GM12878 (cell line): Measurements from ENCODE around the gene CUL1. TPM values are rescaled to one million over a fixed set of nuclear protein-coding genes. Genes with fewer than 3 reads are reported as not detected.

Experiments
- ATAC-seq: fragments of 200-7000 bp; cut with Tn5 transposase; 3 replicates; pipeline ENCODE4 v1.9.1; 2020; ENCODE audit warnings: mild to moderate bottlenecking, moderate library complexity
- BruUV-seq: library from RNA; stranded (reverse); fragments of 400-500 nt; replicated peaks from 2 replicates; lab custom pipeline; 2021; lab: Mats Ljungman, UMichigan
- CTCF ChIA-PET: fragments of 300-600 bp; sonication (Branson Sonifier 250); formaldehyde crosslinking; extraction: SDS; loops from one replicate; lab custom pipeline; 2021; ENCODE audit warnings: inconsistent platforms; lab: Yijun Ruan, JAX
- POLR2A ChIA-PET: fragments of 350-600 bp; formaldehyde crosslinking; extraction: SDS; loops from one replicate; lab custom pipeline; 2021; ENCODE audit warnings: inconsistent platforms; lab: Charles Lee
- RAD21 ChIA-PET: fragments of 300-600 bp; sonication (Branson Sonifier 250); formaldehyde crosslinking; loops from one replicate; lab custom pipeline; 2023; ENCODE audit warnings: antibody characterized with exemption; ENCODE audit not compliant: unreplicated experiment; lab: Charles Lee
- SMC1A ChIA-PET: fragments of 300-600 bp; sonication (Branson Sonifier 250); formaldehyde crosslinking; loops from one replicate; lab custom pipeline; 2023; ENCODE audit not compliant: unreplicated experiment, uncharacterized antibody; lab: Charles Lee
- DNase-seq: peaks from one replicate; pipeline ENCODE4 v3.0.0-alpha.2; 2011; ENCODE audit warnings: low read depth, low spot score
- FAIRE-seq: peaks from 3 replicates; lab custom pipeline; 2011; peaks lifted over from hg19 to GRCh38; lab: Jason Lieb, UNC
- H2AFZ ChIP-seq: 2 replicates; pipeline ENCODE4 v1.6.0; 2011; ENCODE audit warnings: low read depth, low read length, control low read depth; ENCODE audit not compliant: control insufficient read depth
- H3K27ac ChIP-seq: 2 replicates; pipeline ENCODE4 v1.5.1; 2011; ENCODE audit warnings: control low read depth; ENCODE audit not compliant: control insufficient read depth, insufficient read depth
- H3K27me3 ChIP-seq, 2 experiments: replicated peaks in 1 of 2; 2 replicates each; pipeline versions ENCODE4 v1.6.0 to v1.6.1; 2011; ENCODE audit warnings: low read length in 1 of 2; ENCODE audit not compliant: control insufficient read depth in 2 of 2, insufficient read depth in 2 of 2
- H3K36me3 ChIP-seq, 2 experiments: 2 replicates each; pipeline ENCODE4 v1.5.1; 2011; ENCODE audit warnings: low read length in 1 of 2; ENCODE audit not compliant: control insufficient read depth in 2 of 2, insufficient read depth in 2 of 2
- H3K4me1 ChIP-seq: 2 replicates; pipeline ENCODE4 v1.6.1; 2011; ENCODE audit warnings: mild to moderate bottlenecking, low read length, moderate library complexity, mixed read lengths; ENCODE audit not compliant: control insufficient read depth, insufficient read depth
- H3K4me2 ChIP-seq: 2 replicates; pipeline ENCODE4 v1.6.0; 2011; ENCODE audit warnings: control low read depth; ENCODE audit not compliant: control insufficient read depth, insufficient read depth
- H3K4me3 ChIP-seq: fragments of 200-600 bp; sonication (generic); 2 replicates; pipeline ENCODE4 v1.5.1; 2016
- H3K79me2 ChIP-seq: 2 replicates; pipeline ENCODE4 v1.6.0; 2011; ENCODE audit warnings: low read length; ENCODE audit not compliant: control insufficient read depth, insufficient read depth
- H3K9ac ChIP-seq: 2 replicates; pipeline ENCODE4 v1.8.0; 2011; ENCODE audit warnings: low read length, control low read depth, mixed read lengths; ENCODE audit not compliant: control insufficient read depth, insufficient read depth
- H3K9me3 ChIP-seq: replicated peaks from 3 replicates; pipeline ENCODE4 v1.5.1; 2011; ENCODE audit warnings: mild to moderate bottlenecking, low read length; ENCODE audit not compliant: control insufficient read depth, insufficient read depth
- H4K20me1 ChIP-seq: 2 replicates; pipeline ENCODE4 v1.6.0; 2011; ENCODE audit not compliant: control insufficient read depth, insufficient read depth
- BCL11A ChIP-seq: IDR thresholded peaks from 2 replicates; pipeline ENCODE4 v1.6.1; 2011; ENCODE audit warnings: low read depth, low read length
- CBFB ChIP-seq: IDR thresholded peaks from 2 replicates; pipeline ENCODE4 v1.6.1; 2016; ENCODE audit warnings: antibody characterized with exemption, low read depth
- CHD2 ChIP-seq: IDR thresholded peaks from 2 replicates; pipeline ENCODE4 v1.6.1; 2011; ENCODE audit warnings: low read depth, low read length, improper control_type of control experiment, borderline replicate concordance
- CHD4 ChIP-seq: fragments of 200-600 bp; sonication (generic); IDR thresholded peaks from 2 replicates; pipeline ENCODE4 v1.6.1; 2016; ENCODE audit warnings: mild to moderate bottlenecking
- ETV6 ChIP-seq, 2 experiments: fragments of 450-650 bp in 1 of 2; IDR thresholded peaks in 1 of 2; conservative IDR thresholded peaks in 1 of 2; 2 replicates each; pipeline ENCODE4 v1.6.1; 2014; ENCODE audit warnings: antibody characterized with exemption in 1 of 2, borderline replicate concordance in 1 of 2, low read depth in 1 of 2, mild to moderate bottlenecking in 1 of 2, moderate library complexity in 1 of 2
- FOS ChIP-seq: IDR thresholded peaks from 3 replicates; pipeline ENCODE4 v1.6.1; 2011; ENCODE audit warnings: borderline replicate concordance; ENCODE audit not compliant: insufficient read length; ENCODE audit errors: extremely low read depth
- IKZF1 ChIP-seq: fragments of 450-650 bp; conservative IDR thresholded peaks from 2 replicates; pipeline ENCODE4 v1.6.1; 2017; ENCODE audit warnings: antibody characterized with exemption, mild to moderate bottlenecking
- JUND ChIP-seq: IDR thresholded peaks from 2 replicates; pipeline ENCODE4 v1.6.1; 2012; ENCODE audit warnings: low read depth, mild to moderate bottlenecking, low read length, improper control_type of control experiment, moderate library complexity
- KDM1A ChIP-seq: fragments of 200-600 bp; sonication (generic); IDR thresholded peaks from 2 replicates; pipeline ENCODE4 v1.6.1; 2016; ENCODE audit warnings: borderline replicate concordance
- MEF2B ChIP-seq: fragments of 450-650 bp; IDR thresholded peaks from 2 replicates; pipeline ENCODE4 v1.6.1; 2018; ENCODE audit warnings: mild to moderate bottlenecking, moderate library complexity; ENCODE audit not compliant: partially characterized antibody, poor library complexity, severe bottlenecking
- NR2C2 ChIP-seq: IDR thresholded peaks from 2 replicates; pipeline ENCODE4 v1.6.1; 2011; ENCODE audit warnings: borderline replicate concordance, low read depth; ENCODE audit not compliant: control insufficient read depth, insufficient read length
- POU2F2 ChIP-seq: IDR thresholded peaks from 3 replicates; pipeline ENCODE4 v1.6.1; 2011; ENCODE audit warnings: low read depth, mild to moderate bottlenecking, low read length, borderline replicate concordance
- RAD21 ChIP-seq: IDR thresholded peaks from 2 replicates; pipeline ENCODE4 v1.6.1; 2011; ENCODE audit warnings: mild to moderate bottlenecking, low read depth, low read length, moderate library complexity; ENCODE audit not compliant: insufficient read depth
- RAD51 ChIP-seq: fragments of 450-650 bp; IDR thresholded peaks from 2 replicates; pipeline ENCODE4 v1.6.1; 2016; ENCODE audit warnings: moderate library complexity, mild to moderate bottlenecking, inconsistent platforms
- STAT1 ChIP-seq: fragments of 450-650 bp; conservative IDR thresholded peaks from 2 replicates; pipeline ENCODE4 v1.6.1; 2014; ENCODE audit warnings: antibody characterized with exemption, mild to moderate bottlenecking
- TBL1XR1 ChIP-seq: IDR thresholded peaks from 2 replicates; pipeline ENCODE4 v1.6.1; 2012; ENCODE audit warnings: low read depth, low read length, improper control_type of control experiment
- WGBS: methylation state at CpG from one replicate; pipeline ENCODE4 v1.1.6; 2016; ENCODE audit warnings: low lambda C conversion rate; ENCODE audit not compliant: insufficient replicate concordance, insufficient coverage; ENCODE audit errors: missing lambda C conversion rate; 5-methylcytosine and 5-hydroxymethylcytosine counted together
- in situ Hi-C: fragments of 300-500 bp; cut with MboI; formaldehyde crosslinking; loops from 9 replicates; pipeline ENCODE4 v1.14.3; 2018; ENCODE audit warnings: mixed read lengths
- intact Hi-C: fragments of 100-400 bp; cut with micrococcal nuclease; formaldehyde crosslinking; loops from one replicate; pipeline ENCODE4 v1.14.2; 2022; ENCODE audit not compliant: unreplicated experiment
- polyA plus RNA-seq, 11 experiments: library from polyadenylated mRNA; depleted of rRNA in 4 of 11; unstranded in 6 of 11; stranded (reverse) in 5 of 11; fragments of >200 nt; fragmentation: Nextera tagmentation in 4 of 11; fragmentation: Illumina TruSeq in 1 of 11; extraction: Ambion mirVana in 4 of 11; extraction: Trizol in 1 of 11; gene quantifications; 1 replicate in 1 of 11; 2 replicates in 10 of 11; pipeline versions ENCODE4 v1.2.1 to v1.2.3, GENCODE V29; 2011 to 2016; ENCODE audit warnings: inconsistent platforms in 2 of 11, missing spikeins in 2 of 11, low read depth in 1 of 11
- total RNA-seq, 4 experiments: library from RNA; depleted of rRNA in 3 of 4; stranded (reverse); fragments of >200 nt in 3 of 4; fragmentation: Illumina TruSeq in 1 of 4; extraction: Trizol in 1 of 4; gene quantifications; 2 replicates each; pipeline versions ENCODE4 v1.2.1 to v1.2.3, GENCODE V29; 2013 to 2021
- TF ChIP-seq, protein P1 (sequence below): IDR thresholded peaks from 2 replicates; pipeline ENCODE4 v1.6.1; 2011; ENCODE audit warnings: low read depth, low read length, improper control_type of control experiment, borderline replicate concordance
- TF ChIP-seq, protein P2 (sequence below): fragments of 450-650 bp; IDR thresholded peaks from 2 replicates; pipeline ENCODE4 v1.6.1; 2017; ENCODE audit warnings: borderline replicate concordance
- TF ChIP-seq, protein P3 (sequence below): fragments of 150-350 bp; IDR thresholded peaks from 2 replicates; pipeline ENCODE4 v1.6.1; 2014; ENCODE audit warnings: mild to moderate bottlenecking, low read depth, low read length

The CUL1 gene
- total and polyA plus RNA-seq, 10 of the 15 experiments (the other 5 are each of a cell fraction or from before 2014, with no cell fraction given), result 13.3 to 63.9 (median 45.9) TPM

DNA sequence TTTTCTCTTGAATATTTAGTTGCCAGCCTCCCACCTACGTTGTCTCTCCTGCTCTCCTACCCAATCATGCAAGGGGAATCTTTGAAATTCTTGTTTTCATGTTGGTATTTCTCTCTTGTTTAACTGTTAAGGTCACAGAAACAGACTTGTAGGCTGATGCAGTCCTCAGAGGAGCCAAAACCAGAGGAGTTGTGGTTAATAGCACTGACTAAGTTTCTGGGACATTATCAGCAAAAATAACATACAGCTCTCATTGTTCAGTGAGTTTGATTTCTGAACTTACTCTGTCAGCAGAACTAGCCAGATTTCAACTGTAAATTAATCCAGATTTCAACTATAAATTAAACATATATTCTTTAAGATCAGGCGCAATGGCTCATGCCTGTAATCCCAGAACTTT, 11.1 kb upstream of the CUL1 start:
- Histone ChIP-seq H2AFZ (no peak overlapping the region), H3K36me3 (no peaks in the 10 kb centered on the region), H3K4me1 (no peaks in the 10 kb centered on the region), H3K79me2 (no peaks in the 10 kb centered on the region), H3K4me2 (no peak overlapping the region), H3K9ac (no peak overlapping the region), H3K4me3 (no peak overlapping the region), H4K20me1 (no peaks in the 10 kb centered on the region), H3K27ac (no peak overlapping the region), H3K27me3 (no peaks in the 10 kb centered on the region), H3K9me3 (no peaks in the 10 kb centered on the region)
- FAIRE-seq (no peak), DNase-seq (no peak), ATAC-seq (no peak)
- ChIA-PET RAD21 (no interaction called here), POLR2A (interaction anchor here (0.6 kb wide), 1 partner anchor 227 kb away, joined by 3 read pairs; no protein-coding TSS in a partner anchor), SMC1A (no interaction called here), CTCF (no interaction called here)
- in situ Hi-C loops (no loop called here), intact Hi-C loops (no loop called here)
- TF ChIP-seq BCL11A (no peak), CBFB (no peak), STAT1 (no peak), RAD51 (no peak), TBL1XR1 (no peak), CHD2 (no peak), RAD21 (no peak), IKZF1 (no peak), JUND (no peak), POU2F2 (no peak), NR2C2 (no peak), KDM1A (no peak), ETV6 (conservative IDR thresholded peaks at IDR 0.05 in 1 of 2, IDR thresholded peaks at IDR 0.05 in 1 of 2; ENCODE audit: borderline replicate concordance in 1 of 2, low read depth in 1 of 2) (no peak), FOS (no peak), MEF2B (no peak), CHD4 (no peak)
- TF ChIP-seq, protein P1, sequence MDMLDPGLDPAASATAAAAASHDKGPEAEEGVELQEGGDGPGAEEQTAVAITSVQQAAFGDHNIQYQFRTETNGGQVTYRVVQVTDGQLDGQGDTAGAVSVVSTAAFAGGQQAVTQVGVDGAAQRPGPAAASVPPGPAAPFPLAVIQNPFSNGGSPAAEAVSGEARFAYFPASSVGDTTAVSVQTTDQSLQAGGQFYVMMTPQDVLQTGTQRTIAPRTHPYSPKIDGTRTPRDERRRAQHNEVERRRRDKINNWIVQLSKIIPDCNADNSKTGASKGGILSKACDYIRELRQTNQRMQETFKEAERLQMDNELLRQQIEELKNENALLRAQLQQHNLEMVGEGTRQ, result no peak
- TF ChIP-seq, protein P2, sequence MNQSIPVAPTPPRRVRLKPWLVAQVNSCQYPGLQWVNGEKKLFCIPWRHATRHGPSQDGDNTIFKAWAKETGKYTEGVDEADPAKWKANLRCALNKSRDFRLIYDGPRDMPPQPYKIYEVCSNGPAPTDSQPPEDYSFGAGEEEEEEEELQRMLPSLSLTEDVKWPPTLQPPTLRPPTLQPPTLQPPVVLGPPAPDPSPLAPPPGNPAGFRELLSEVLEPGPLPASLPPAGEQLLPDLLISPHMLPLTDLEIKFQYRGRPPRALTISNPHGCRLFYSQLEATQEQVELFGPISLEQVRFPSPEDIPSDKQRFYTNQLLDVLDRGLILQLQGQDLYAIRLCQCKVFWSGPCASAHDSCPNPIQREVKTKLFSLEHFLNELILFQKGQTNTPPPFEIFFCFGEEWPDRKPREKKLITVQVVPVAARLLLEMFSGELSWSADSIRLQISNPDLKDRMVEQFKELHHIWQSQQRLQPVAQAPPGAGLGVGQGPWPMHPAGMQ, result no peak
- TF ChIP-seq, protein P3, sequence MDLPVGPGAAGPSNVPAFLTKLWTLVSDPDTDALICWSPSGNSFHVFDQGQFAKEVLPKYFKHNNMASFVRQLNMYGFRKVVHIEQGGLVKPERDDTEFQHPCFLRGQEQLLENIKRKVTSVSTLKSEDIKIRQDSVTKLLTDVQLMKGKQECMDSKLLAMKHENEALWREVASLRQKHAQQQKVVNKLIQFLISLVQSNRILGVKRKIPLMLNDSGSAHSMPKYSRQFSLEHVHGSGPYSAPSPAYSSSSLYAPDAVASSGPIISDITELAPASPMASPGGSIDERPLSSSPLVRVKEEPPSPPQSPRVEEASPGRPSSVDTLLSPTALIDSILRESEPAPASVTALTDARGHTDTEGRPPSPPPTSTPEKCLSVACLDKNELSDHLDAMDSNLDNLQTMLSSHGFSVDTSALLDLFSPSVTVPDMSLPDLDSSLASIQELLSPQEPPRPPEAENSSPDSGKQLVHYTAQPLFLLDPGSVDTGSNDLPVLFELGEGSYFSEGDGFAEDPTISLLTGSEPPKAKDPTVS, result no peak
- no TSS peak for BruUV-seq
- WGBS, result 71% methylated on average over 2 of the region's 2 CpGs
